HG03060 (cell line): ENCODE measurements around the gene ANXA5.
"Not testable (repeated sequence)": the region's sequence is repeated elsewhere in the genome, so short reads cannot be mapped to it uniquely, and the experiment has no call there.

Experiments used
- ATAC-seq: cut with Tn5 transposase; IDR thresholded peaks from one replicate; pipeline ENCODE4 v1.9.1; 2021; ENCODE audit warnings: low read depth, moderate number of reproducible peaks; ENCODE audit not compliant: unreplicated experiment

ANXA5 gene

DNA sequence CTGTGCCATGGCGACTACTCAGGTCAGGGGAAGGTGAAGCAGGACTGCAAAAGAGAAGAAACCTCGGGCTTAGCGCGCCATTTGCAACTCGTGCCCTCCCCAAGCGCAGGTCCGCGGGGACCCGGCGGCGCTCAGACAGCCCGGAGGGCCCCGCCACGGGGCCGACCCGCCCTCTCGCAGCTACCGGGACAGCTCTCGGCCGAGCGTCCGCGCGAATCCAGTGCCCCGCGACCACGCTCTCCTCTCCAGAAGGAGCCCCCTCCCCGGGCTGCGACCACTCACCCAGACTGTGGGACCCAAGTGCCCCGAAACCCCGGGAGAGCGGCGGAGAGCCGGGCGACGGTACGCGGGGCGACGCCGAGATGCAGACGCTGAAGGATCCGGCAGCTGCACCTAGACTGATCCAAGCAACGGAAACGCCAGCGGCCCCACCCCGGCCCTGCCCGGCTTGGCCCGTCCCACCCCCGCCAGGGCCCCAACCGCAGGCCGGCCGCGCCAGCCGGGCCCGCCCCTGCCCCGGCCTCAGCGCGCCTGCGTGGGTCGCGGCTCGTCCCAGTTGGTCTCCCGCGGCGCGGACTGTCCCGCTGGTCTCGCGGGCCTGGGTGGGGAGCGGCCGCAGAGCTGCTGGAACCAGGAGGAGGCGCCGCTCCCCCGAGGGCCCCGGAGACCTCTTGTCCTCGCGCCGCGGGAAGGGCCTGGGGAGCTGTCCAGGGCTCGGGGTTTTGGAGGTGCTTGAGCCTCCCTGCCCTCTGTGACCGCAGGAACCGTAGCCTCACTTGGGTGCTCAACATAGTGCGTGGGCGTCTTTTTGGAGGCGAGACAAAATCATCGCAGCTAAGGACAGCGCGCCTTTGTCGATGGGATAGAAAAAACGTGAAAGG is at the start of gene ANXA5:
ANXA5 (minus strand) TSS at position 400 of the 881 bp plus-strand sequence; CDS start at position 9, 391 bp downstream.
- peak; percentile 48 for ATAC-seq

DNA sequence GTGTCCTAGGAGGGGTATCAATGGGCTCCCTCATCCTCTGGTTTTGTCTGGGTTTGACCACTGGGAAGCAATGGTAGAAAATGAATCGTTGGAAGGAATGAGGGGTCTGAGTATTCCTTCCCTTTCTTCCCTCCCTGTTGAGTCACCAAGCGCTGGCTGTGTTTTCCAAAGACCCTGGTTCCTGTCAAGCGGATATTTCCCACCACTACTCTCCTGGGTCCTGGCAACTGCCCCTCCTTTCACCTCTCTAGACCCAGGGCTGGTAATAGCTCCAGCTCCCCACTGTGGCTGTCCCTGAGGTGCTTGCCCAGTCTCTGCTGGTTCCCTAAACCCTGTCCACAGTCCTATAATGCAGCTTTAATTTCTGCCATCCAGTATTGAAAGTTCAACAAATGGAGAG is 46.0 kb upstream of the ANXA5 start:
- no peak for ATAC-seq

DNA sequence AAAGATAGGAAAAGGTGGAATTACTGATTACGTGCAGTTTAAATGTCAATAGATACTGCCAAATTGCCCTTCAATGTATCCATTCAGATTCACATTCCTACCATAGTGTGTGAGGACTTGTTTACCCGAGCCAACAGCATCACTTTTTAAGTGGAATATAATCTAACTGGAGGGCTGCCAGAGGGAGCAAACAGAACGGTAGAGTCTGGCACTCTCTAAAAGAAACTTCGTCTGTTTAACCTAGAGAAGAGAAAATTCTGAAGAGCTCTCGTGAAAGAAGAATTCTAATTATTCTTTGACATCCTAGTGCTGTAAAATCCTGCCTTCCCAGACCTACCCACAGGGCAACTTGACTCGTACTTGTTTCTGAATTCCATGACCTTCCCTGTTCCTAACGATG is 45.0 kb upstream of the ANXA5 start:
- no peak for ATAC-seq

DNA sequence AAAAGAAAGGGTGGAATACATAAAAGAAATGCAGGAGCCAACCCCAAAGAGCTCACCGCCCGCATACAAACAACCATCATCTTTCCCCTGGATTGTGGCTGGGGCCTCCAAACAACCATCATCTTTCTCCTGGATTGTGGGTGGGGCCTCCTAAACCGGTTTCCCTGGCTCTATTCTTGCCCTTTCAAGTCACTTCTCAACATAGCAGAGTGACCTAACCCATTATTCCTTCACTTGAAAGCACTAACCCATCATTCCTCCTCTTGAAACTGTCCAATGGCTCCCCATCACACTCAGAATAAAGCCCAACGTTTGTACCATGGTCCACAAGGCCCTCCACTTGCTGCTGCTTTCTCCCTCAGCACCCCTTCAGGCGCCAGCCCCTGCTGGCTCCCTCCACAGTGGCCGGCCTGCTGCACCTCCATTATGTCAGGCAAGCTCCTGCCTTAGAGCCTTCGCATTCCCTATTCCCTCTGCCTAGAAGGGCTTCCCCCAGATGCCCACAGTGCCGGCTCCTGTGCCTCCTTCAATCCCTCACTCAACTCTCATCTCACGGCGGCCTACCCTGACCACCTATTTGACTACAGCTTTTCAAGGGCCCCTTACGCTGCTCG is 44.1 kb upstream of the ANXA5 start:
- no peak for ATAC-seq

DNA sequence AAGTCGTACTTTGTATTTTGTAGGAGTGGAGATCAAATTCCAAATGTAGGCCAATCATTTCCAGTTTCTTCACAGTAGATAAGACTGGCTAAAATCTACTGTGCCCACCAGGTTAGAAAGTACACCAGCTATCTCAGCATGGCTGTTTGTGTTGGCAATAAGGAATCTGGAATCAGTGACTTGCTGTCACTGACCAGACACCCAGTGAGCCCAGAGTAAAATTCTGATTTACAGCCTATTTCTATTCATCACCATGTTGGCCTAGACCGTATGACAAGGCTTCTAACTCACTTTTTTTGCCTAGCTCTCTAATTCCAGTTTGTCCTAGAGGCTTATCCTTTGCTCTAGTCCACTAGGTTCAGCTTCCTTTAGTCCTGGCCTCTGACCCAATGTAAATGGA is 42.8 kb upstream of the ANXA5 start:
- no peak for ATAC-seq

DNA sequence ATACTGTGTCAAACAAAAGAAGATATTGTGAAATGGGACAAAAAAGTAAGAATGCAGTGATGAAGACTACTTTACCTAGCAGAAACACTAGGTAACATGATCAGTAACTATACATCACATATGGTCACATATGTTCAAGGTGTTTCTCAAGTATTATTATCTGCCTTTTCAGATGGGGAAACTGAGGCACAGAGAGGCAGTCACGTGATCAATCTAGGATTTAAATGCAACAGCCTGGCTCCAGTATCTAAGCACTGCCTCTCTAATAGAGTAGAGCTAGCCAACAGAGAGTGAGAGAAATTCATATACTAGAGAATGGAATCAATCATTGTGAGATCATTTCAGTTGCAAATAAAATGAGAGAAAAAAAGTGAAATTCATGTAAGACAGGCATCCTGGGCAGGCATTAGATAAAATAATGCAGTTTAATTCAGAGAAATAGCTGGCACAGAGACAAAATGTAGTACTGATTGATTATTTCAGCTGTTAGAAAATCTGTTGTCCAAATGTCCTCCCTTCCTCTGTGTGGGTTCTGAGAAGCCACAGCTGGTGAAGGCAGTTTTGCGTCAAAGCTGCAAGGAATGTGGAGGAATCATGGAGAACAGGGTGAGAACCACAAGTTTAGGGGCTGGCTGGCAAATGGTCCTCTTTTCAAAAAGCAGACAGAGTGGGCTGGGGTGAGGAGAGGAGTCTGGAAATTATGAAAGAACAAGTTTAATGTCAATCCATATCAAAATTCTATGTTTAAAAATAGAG is 42.2 kb upstream of the ANXA5 start:
- ATAC-seq: no peak

DNA sequence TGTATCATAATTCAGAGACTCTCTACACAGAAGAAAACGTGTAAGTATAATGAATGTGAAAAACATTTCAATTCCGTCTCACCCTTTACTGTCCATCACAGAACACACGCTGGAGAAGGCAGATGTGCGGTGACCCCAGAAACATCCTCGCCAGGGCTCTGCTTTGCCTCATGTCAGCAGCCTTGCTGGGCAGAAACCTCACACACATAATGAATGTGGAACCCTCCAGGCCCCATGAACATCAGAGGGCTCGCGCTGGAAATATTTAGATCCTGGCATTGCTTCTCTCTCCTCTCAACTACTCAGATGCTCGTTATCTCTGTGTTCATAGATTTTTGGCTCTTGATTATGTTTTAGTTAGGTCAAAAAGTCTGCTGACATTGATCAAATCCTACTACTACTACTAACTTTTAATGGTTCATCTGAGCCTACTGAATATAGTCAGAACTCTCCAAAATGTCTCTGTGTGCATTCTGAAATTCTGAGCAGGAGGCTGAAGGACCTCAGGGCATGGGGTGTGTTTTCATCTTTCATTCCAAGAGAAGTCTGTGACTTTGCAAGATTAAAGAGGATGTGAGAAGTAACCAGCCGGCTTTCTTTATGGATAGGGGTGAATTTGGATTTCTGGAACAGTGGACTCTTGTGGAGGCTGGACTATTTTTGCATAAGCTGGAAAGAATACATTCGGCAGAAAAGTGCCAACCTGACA is 41.2 kb upstream of the ANXA5 start:
- ATAC-seq: no peak

DNA sequence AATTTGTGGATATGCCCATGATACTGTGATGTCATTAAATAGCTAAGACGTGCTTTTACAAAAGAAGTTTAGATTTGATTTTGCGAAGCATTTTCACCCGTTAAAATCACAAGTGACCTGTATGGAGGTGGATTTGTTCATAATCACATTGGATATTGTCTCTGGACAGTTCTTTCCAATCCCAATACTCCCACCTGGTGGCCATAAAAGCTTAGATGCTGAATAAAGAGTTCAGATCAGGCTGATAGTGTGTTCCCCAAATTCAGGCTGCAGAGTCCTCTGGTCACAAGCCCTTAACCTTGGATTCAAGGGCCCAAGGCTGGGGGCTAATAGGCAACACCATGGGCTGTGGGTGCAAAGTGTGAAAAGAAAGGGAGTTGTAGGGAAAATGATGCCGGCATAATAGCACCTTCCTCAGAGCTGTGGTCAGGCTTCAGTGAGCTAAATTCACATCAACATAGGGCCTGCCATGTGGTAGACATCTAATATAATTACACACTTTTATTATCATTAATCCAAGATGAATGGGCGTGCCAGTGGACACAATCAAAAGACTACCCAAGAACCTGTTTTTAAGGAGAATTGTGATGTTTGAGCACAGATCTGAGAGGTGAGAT is 40.1 kb upstream of the ANXA5 start:
- ATAC-seq: no peak

DNA sequence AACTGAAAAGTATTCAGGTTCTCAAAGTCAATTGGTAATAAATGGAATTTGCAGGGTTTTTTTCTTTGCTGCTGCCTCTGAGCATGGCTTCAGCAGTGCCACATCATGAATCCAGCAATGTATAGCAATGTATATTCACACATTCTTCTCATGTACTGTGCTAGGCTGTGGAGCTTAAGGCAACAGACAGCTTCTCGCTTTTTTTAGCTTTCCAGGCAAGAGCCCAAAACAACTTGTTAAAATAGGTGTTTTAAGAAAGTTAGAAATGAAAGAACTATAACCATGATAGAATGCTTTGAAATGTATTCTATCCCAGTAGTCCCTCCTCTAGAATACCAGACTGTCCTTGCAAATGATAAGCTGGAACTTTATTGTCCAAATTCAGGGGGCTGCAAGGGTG is 37.8 kb upstream of the ANXA5 start:
- ATAC-seq: no peak

DNA sequence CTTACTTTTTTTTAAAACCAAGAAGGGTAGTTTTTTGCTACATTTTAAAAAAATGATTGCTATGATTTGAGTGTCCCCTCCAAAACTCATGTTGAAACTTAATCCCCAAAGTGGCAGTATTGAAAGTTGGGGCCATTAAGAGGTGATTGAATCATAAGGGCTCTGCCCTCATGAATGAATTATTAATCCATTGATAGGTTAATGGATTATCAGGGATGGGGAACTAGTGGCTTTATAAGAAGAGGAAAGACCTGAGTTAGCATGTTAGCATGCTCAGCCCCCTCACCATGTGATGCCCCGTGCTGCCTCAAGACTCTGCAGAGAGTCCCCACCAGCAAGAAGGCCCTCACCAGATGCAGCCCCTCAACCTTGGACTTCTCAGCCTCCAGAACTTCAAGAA is 37.2 kb upstream of the ANXA5 start:
- no peak for ATAC-seq

DNA sequence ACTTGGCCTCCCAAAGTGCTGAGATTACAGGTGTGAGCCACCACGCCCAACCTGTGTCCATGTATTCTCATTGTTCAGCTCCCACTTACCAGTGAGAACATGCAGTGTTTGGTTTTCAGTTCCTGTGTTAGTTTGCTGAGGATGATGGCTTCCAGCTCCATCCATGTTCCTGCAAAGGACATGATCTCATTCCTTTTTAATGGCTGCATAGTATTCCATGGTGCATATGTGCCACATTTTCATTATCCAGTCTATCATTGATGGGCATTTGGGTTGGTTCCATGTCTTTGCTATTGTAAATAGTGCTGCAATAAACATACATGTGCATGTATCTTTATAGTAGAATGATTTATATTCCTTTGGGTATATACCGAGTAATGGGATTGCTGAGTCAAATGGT is 33.0 kb upstream of the ANXA5 start:
- ATAC-seq: not testable (repeated sequence)

DNA sequence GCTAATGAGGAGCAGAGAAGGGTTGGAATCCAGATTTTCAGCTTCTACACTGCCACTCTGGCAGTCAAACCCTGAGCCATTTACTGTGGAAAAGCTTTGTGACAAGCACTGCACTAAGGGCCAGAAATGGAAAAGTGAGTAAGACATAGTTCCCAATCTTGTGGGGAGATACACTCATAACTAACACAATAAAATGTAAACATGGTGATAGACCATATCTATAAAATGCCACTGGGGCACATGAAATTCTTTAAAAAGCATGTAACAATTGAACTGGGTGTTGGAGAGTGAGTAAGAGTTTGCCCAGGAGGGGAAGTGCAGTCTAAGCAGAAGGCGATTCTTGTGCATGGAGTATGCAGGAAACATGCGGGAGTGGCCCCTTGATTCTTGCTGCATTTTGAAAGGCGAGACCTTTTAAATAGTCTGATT is 32.0 kb upstream of the ANXA5 start:
- no peak for ATAC-seq

DNA sequence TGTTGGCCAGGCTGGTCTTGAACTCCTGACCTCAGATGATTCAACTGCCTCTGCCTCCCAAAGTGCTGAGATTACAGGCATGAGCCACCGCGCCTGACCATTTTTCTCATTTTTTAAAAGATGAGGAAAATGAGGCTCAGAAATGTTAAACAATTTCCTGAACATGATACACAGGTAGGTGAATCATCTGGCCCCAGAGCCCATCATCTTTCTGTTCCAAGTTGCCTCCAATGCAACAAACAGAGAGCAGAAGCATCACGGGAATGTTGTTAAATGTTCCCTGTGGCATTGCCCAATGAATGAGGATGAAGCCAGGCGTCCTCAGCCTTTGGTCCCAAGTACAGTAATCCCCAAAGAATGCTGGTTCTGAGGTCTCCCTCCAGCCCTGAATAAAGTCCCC is 31.3 kb upstream of the ANXA5 start:
- no peak for ATAC-seq

DNA sequence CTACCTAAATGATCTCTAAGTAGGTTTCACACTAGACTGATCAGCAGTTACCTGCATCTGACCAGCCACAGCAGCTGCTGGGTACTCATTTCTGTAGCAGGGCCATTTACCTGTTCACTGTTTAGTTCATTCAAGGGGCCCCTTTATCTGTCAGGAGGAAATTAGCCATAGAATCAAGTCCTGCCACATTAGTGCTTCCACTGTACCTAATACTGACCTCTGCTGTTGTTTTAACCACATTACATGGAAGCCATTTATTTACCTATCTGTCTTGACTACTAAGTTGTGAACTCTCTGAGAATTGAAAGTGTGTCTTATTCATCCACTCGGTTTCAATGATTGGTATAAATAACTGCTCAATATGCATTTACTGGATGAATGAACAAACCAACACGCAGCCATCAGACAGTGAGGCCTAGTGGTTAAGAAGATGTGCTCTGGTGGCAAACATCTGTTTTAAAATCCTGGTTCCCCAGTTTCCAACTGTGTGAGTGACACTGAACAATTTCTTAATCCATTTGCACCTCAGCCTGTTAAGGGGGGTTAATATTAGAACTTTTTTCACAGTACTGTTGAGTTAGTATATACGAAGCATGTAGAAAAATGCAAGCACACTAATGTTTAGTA is 30.0 kb upstream of the ANXA5 start:
- ATAC-seq: peak; percentile 99

DNA sequence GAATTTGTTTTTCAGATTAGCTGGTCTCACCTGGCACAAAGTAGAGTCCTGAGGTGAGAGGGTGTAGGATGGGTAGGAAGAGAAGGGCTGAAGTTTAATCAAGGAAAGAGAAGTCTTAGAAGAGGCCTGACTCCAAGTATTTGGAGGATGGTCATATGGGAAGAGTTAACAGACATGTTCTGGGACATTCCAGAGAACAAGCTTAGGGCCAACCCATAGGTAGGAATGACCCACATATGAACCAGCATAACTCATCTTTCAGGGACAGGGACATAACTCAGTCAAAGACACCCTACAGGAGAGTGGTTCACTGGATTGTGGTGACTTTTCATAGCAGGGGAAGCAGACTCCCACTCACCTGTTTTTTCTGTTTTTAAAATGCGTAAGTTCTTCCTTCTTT is 27.9 kb upstream of the ANXA5 start:
- ATAC-seq: no peak

DNA sequence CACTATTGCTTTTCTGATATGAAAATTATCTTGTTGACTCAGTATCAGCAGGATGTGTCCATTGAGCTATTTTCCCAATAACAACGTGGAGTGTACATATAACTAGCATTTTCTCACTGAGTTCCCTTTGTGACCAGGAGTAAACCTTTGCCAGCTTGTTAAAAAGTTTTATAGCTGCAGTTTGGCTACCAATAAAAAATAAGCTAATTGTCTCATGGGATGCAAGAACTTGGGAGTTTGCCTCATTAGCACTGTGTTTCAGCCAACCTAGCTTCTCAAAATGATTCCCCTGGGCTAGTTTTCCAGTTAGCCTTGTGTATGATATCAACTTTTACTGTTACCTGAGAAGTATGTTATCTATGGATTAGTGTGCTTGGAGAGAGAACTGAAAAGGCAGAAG is 24.9 kb upstream of the ANXA5 start:
- no peak for ATAC-seq

DNA sequence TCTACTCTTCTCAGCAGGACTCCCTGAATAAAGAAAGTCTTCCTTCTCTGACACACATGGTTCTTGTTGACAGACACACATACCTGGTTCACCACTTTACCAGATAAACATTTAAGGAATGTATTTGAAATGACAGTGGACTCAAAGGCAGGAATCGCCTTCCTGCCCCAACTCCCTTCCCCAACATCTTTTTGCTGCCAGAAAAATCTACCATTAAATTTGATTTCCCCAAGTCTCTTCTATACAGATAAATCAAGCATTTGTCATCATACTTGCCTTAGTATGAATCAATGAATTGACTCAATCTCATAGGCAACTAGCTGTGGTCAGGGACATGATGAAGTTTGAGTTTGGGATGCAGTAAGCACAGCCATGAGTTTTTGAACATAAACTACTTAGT is 23.3 kb upstream of the ANXA5 start:
- ATAC-seq: no peak

DNA sequence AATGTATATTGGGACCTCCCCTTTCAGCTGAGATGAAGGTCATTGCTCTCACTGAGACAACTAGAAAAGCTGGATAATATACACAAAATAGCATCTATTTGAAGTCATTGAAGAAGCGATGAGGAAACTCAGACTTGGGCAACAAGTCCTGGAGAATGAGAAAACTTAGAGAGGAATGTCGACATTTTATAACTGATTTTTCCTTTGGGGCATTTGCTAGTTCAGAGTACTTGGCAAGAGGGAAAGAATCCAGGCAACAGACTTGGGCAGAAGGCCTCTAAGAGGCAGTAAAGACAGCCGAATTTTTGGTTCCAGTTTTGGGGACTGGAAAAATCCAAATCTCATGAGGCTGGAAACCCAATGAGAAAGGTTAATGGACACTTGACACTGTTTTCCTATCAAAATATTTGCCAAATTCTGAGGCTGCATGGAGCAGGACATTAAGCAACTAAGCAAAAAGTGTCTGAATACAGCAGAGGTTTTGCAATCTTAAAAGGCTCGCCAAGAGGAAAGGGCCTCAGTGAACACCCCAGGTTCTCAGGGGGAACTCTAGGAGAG is 21.0 kb upstream of the ANXA5 start:
- no peak for ATAC-seq

DNA sequence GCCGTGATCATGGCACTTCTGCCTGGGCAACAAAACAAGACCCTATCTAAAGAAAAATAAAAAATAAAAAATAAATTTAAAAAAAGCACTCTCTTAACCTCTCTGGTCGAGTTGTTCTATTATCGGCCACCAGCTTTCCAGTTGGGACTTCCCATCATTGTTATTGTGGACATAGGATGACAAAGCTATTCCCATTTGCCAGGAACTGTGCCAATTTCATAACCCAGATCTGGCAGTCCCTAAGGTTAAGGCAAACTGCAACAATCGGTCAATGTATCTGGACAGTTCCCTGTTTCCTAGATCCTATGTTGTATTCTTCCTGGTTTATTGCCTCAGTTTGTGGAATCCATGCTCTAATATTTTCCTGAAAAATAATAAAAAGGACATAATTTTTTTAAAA is 17.8 kb upstream of the ANXA5 start:
- ATAC-seq: no peak

DNA sequence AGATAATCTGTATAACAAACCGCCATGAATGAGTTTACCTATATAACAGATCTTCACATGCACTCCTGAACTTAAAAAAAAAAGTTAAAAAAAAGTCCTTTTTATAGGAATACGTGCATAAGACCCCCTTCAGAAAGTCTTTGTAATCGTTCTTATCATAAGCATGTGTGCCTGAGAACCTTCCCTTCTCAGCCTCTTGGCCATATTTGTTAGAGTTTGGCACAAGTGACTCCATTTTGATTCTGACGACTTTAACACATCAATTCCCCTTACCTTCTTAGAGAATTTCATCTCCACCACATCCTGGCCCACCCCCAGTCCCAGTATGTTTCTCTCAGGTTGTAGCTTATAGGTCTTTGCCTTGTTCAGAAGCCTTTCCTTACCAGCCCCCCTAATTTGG is 16.0 kb upstream of the ANXA5 start:
- ATAC-seq: no peak
